ENCODE results near the gene ALKBH4. TPM values are rescaled to one million over a fixed set of nuclear protein-coding genes. Genes with fewer than 3 reads are reported as not detected.

Gene ALKBH4
- total and polyA plus RNA-seq, 2 of the 4 experiments (the other 2 are of a cell fraction): 6.1 to 7.4 TPM

- no peak overlapping the region for H2BK5ac ChIP-seq (ENCODE audit: low read depth, low read length, poor library complexity, severe bottlenecking)
- H4K91ac ChIP-seq (ENCODE audit: insufficient read depth, low read depth, low read length): no peak overlapping the region
- H3K4me3 ChIP-seq (ENCODE audit: insufficient read depth, low read depth, low read length): no peak overlapping the region
- intact Hi-C loops (cut with micrococcal nuclease) (no loop called here), dilution Hi-C loops (cut with HindIII; ENCODE audit: low sequenced_read_pairs, unreplicated experiment) (no loop called here), in situ Hi-C loops (cut with MboI; ENCODE audit: low sequenced_read_pairs) (no loop called here)
- no peak overlapping the region for H3K56ac ChIP-seq (ENCODE audit: extremely low read depth, insufficient read depth, low read length)
- H3K27me3 ChIP-seq (ENCODE audit: control insufficient read depth, insufficient read depth, low read length): no peaks in the 10 kb centered on the region
- H3K23ac ChIP-seq (ENCODE audit: low read depth, low read length): no peak overlapping the region
- peaks cover 6 to 40% of the 10 kb centered on the region in 2 experiments; a peak in 3 of 4 replicates for H3K79me1 ChIP-seq (ENCODE audit: low read depth in 1 of 2, low read length in 2 of 2)
- H2AFZ ChIP-seq (replicated peaks; ENCODE audit: low read length, poor library complexity): no peak overlapping the region
- H2BK15ac ChIP-seq (ENCODE audit: low read depth, low read length): no peak overlapping the region
- H3K27ac ChIP-seq (ENCODE audit: insufficient read depth, low read length): no peak overlapping the region
- H3K18ac ChIP-seq (ENCODE audit: low read depth, low read length): no peak overlapping the region
- no peaks in the 10 kb centered on the region for H3K9me3 ChIP-seq (ENCODE audit: control insufficient read depth, insufficient read depth, low read length)
- ATAC-seq (ENCODE audit: low read depth) (no peak), DNase-seq (no peak)
- peak overlapping the region; percentile 3 for H2AK9ac ChIP-seq (replicated peaks; ENCODE audit: low read depth, low read length, poor library complexity)
- no peak overlapping the region for H3K4me2 ChIP-seq (ENCODE audit: low read depth, low read length)
- H4K8ac ChIP-seq (ENCODE audit: low read depth in 2 of 2, low read length in 2 of 2): no peak overlapping the region
- peaks cover 7% of the 10 kb centered on the region for H3K4me1 ChIP-seq (ENCODE audit: control insufficient read depth, insufficient read depth, low read length)
- peaks cover 8% of the 10 kb centered on the region for H3K9me1 ChIP-seq (ENCODE audit: insufficient read depth, low read length)
- no peak overlapping the region for H2AK5ac ChIP-seq (ENCODE audit: low read depth, low read length)
- no peak overlapping the region for H2BK120ac ChIP-seq (ENCODE audit: low read depth, low read length)
- TF ChIP-seq SMC3 (IDR thresholded peaks at IDR 0.05; ENCODE audit: low read depth, low read length): no peak
- no peak for TF ChIP-seq RCOR1 (IDR thresholded peaks at IDR 0.05; ENCODE audit: insufficient replicate concordance, low read length)
- TF ChIP-seq MAZ (IDR thresholded peaks at IDR 0.05; ENCODE audit: borderline replicate concordance, low read depth, low read length): no peak
- TF ChIP-seq, protein P1, sequence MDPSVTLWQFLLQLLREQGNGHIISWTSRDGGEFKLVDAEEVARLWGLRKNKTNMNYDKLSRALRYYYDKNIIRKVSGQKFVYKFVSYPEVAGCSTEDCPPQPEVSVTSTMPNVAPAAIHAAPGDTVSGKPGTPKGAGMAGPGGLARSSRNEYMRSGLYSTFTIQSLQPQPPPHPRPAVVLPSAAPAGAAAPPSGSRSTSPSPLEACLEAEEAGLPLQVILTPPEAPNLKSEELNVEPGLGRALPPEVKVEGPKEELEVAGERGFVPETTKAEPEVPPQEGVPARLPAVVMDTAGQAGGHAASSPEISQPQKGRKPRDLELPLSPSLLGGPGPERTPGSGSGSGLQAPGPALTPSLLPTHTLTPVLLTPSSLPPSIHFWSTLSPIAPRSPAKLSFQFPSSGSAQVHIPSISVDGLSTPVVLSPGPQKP (IDR thresholded peaks at IDR 0.05; ENCODE audit: borderline replicate concordance, low read depth, low read length): no peak
- no peak for TF ChIP-seq CTCF (conservative IDR thresholded peaks at IDR 0.05; ENCODE audit: low read depth, low read length)
- no peak for TF ChIP-seq RAD21 (IDR thresholded peaks at IDR 0.05; ENCODE audit: low read length)
- TF ChIP-seq MXI1 (IDR thresholded peaks at IDR 0.05; ENCODE audit: borderline replicate concordance, low read depth, low read length): no peak
- TF ChIP-seq RFX5 (IDR thresholded peaks at IDR 0.05; ENCODE audit: low read depth, low read length): no peak
- no peak overlapping the region for H3K14ac ChIP-seq (replicated peaks; ENCODE audit: low read depth, low read length)
- ChIA-PET POLR2A (ENCODE audit: unreplicated experiment) (no interaction called here), CTCF (no interaction called here)
- 97% methylated on average over 5 of the region's 10 CpGs; no CpG with 5 or more reads in 1 of the 2 experiments for WGBS, 2 experiments (ENCODE audit: extremely low coverage in 2 of 2, insufficient read length in 1 of 2)
- peaks cover 8% of the 10 kb centered on the region for H3K36me3 ChIP-seq (ENCODE audit: control insufficient read depth, insufficient read depth, low read length)
- H3K9ac ChIP-seq (ENCODE audit: low read depth, low read length): no peak overlapping the region
- H4K5ac ChIP-seq (ENCODE audit: low read depth, low read length): no peak overlapping the region
- H2BK20ac ChIP-seq (ENCODE audit: low read depth, low read length): no peak overlapping the region
- BruUV-seq (replicated peaks): no TSS peak
- H3K4ac ChIP-seq (ENCODE audit: low read depth, low read length): no peak overlapping the region
- H4K20me1 ChIP-seq (ENCODE audit: insufficient read depth, low read length): no peaks in the 10 kb centered on the region
Measured at GRCh38 chr7:102436118-102436517, 28.5 kb downstream of the ALKBH4 start.
